Aorta (tissue), 5 donors: ENCODE results near the gene TFPI. TPM values are rescaled to one million over a fixed set of nuclear protein-coding genes. Genes with fewer than 3 reads are reported as not detected.
"Not testable (repeated sequence)": the region's sequence is repeated elsewhere in the genome, so short reads cannot be mapped to it uniquely, and the experiment has no call there.

ENCODE experiments used
- ATAC-seq: fragments of 200-7000 bp; cut with Tn5 transposase; one replicate; pipeline ENCODE4 v1.9.1; 2022; ENCODE audit warnings: moderate library complexity; ENCODE audit not compliant: low FRiP score
- DNase-seq, 2 donors: peaks; one replicate each; pipeline ENCODE4 v3.0.0-alpha.2; 2020
- H3K27ac ChIP-seq, 2 donors: one replicate each; pipeline ENCODE4 v1.5.1; 2013; ENCODE audit warnings: low read length in 2 of 2, mild to moderate bottlenecking in 2 of 2, moderate library complexity in 2 of 2, control low read depth in 1 of 2, inconsistent platforms in 1 of 2, low read depth in 1 of 2
- H3K27me3 ChIP-seq, 2 donors: one replicate each; pipeline ENCODE4 v1.6.1; 2013; ENCODE audit warnings: control low read depth in 1 of 2, low read length in 1 of 2, mild to moderate bottlenecking in 1 of 2, moderate library complexity in 1 of 2; ENCODE audit not compliant: insufficient read depth in 2 of 2, control insufficient read depth in 1 of 2
- H3K36me3 ChIP-seq, 2 donors: one replicate each; pipeline ENCODE4 v1.6.1; 2013; ENCODE audit warnings: control low read depth in 1 of 2, low read length in 1 of 2, mild to moderate bottlenecking in 1 of 2; ENCODE audit not compliant: insufficient read depth in 2 of 2, control insufficient read depth in 1 of 2
- H3K4me1 ChIP-seq, 2 donors: one replicate each; pipeline ENCODE4 v1.6.1; 2013; ENCODE audit warnings: low read length in 2 of 2, control low read depth in 1 of 2, mild to moderate bottlenecking in 1 of 2, moderate library complexity in 1 of 2; ENCODE audit not compliant: insufficient read depth in 2 of 2, control insufficient read depth in 1 of 2
- H3K4me3 ChIP-seq, 2 donors: one replicate each; pipeline ENCODE4 v1.5.1; 2013; ENCODE audit warnings: low read length in 2 of 2, control low read depth in 1 of 2, mild to moderate bottlenecking in 1 of 2
- H3K9me3 ChIP-seq: one replicate; pipeline ENCODE4 v1.6.1; 2013; ENCODE audit warnings: mild to moderate bottlenecking, low read length; ENCODE audit not compliant: control insufficient read depth
- WGBS, 2 donors: extraction: QIAGEN DNeasy Blood & Tissue Kit; methylation state at CpG; one replicate each; pipeline ENCODE4 v1.1.7; 2013; 5-methylcytosine and 5-hydroxymethylcytosine counted together
- intact Hi-C, 2 donors: fragments of 100-400 bp; cut with DNase I; formaldehyde crosslinking; loops; one replicate each; pipeline versions ENCODE4 v1.14.2 to v1.15.0; 2022
- polyA plus RNA-seq, 2 donors: library from polyadenylated mRNA; stranded (reverse); fragments of 200-250 nt; gene quantifications; one replicate each; pipeline ENCODE4 v1.2.3, GENCODE V29; 2013
- total RNA-seq, 2 donors: library from RNA; stranded (reverse); fragmentation: NEBNext Ultra II Directional; extraction: Animal tissue kit (Norgen Biotek cat#: 25700); gene quantifications; one replicate each; pipeline ENCODE4 v1.2.1, GENCODE V29; 2021
- donor health status: healthy with polysubstance abuse.
- donor health status: Bipolar disorder and iron deficiency.
- donor health status: DM: no; HTN: no; CAD: no.
- donor health status: DM: no; HTN: no; CAD: no.
- donor health status: DM: yes; HTN: yes; CAD: no.

The TFPI gene
- total and polyA plus RNA-seq, 4 donors = 20.5 to 135 (median 99.2) TPM

DNA sequence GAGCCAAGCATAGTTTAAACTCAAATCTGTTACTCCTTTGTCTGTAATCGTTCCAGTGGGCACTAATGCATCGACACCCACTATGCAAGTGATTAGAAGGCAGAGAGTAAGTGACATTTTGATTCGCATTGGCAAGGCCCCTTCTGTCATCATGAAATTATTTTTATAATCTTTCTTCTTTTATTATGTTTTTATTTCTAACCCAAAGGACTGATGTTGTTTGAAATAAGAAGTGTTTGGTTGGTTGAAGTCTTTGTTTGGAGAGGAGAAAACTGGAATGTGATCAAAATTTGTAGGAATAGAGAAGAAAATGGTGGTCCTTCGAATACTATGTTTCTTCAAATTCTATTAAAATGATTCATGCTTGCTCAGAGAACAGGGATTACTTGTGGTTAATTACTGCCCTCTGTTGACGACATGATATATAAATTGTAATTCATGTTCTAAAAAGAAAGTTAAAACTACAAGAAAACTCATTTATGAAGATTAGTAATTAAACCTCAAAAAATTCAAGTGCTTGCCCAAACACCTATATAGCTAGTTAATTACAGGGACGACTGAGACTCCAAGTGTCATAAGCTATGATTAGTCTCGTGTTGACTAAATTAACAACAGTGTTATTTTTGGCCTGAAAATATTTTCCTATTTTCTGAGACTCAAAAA lies 26.4 kb upstream of the TFPI start:
- no peak for DNase-seq
- H3K36me3 ChIP-seq = no peaks in the 10 kb centered on the region
- H3K9me3 ChIP-seq = no peaks in the 10 kb centered on the region
- WGBS, 2 donors = 19 to 20% methylated on average over 7 of the region's 7 CpGs
- H3K27me3 ChIP-seq = no peaks in the 10 kb centered on the region
- H3K4me3 ChIP-seq = peak overlapping the region; percentile 31 to 90
- intact Hi-C loops = loop anchor here (1.0 to 10.0 kb wide), 4 partner anchors 79 to 932 kb away; partner anchors contain the start of gene GULP1 (in 1 of the 2)
- H3K4me1 ChIP-seq = peaks cover 0 to 2% of the 10 kb centered on the region in 2 donors
- H3K27ac ChIP-seq = no peak overlapping the region
- ATAC-seq = peak; percentile 89

DNA sequence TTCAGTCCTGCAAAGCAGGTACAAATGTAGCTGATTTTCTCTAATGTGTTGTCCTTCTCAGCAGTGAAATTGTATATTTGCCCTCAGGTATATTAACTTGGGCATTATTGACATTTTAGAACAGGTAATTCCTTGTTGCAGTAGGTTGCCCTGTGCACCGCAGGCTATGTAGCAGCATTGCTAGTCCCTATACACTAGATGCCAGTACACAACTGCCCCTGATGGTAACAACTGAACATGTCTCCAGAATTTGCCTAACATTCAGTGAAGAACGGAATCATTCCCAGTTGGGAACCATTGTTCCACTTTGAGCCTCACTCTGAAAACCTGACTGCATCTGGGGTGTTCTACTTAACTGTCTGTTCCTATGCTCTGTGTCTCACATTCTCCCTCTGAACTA lies 23.1 kb upstream of the TFPI start:
- Histone ChIP-seq H3K4me3 (no peak overlapping the region), H3K36me3 (no peaks in the 10 kb centered on the region), H3K27ac (no peak overlapping the region), H3K9me3 (no peaks in the 10 kb centered on the region), H3K4me1 (peaks cover 0 to 2% of the 10 kb centered on the region in 2 donors), H3K27me3 (no peaks in the 10 kb centered on the region)
- no peak for ATAC-seq
- intact Hi-C loops = no loop called here
- WGBS, 2 donors = 95% methylated on average over 2 of the region's 2 CpGs
- DNase-seq = no peak

DNA sequence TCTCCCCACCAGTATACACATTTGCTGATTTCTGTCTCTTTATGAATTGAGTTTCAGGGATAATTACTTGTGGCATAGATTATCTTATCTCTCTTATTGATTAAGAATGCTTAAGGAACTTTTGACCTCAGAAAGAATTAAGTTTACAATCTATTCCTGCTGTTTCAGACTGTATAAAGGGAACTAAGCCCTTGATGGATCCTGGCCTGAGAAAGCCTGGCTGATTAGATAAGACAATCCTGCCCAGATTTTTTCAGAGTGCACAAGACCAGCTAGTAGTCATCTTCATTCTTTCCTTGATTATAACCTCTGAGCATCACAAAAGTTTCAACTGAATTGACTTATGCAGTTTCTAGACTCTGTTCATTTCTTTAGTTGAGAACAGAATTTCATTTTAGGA lies 22.7 kb upstream of the TFPI start:
- Histone ChIP-seq H3K9me3 (no peaks in the 10 kb centered on the region), H3K36me3 (no peaks in the 10 kb centered on the region), H3K27me3 (no peaks in the 10 kb centered on the region), H3K4me3 (no peak overlapping the region), H3K27ac (no peak overlapping the region), H3K4me1 (peaks cover 0 to 2% of the 10 kb centered on the region in 2 donors)
- ATAC-seq (no peak), DNase-seq (no peak)
- intact Hi-C loops = no loop called here

DNA sequence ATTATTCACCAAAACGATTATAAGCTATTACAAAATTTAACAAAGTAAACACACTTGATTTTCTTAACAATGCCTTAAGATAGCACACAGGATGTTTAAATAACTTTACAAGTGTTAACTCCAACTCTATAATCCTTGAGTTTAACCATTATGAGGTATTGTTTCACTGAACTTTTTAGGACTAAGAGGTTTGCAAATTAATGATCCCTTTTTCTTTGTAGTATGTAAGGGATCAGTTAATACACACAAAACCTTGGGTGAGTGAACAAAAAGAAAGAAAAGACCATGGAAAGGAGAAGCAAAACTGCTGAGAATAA lies 21.5 kb upstream of the TFPI start:
- ATAC-seq (no peak), DNase-seq (no peak)
- no peaks in the 10 kb centered on the region for H3K9me3 ChIP-seq
- no peaks in the 10 kb centered on the region for H3K27me3 ChIP-seq
- no peak overlapping the region for H3K4me3 ChIP-seq
- H3K36me3 ChIP-seq = no peaks in the 10 kb centered on the region
- no peak overlapping the region for H3K27ac ChIP-seq
- 2 to 5% methylated on average over 1 of the region's 1 CpG for WGBS, 2 donors
- intact Hi-C loops = no loop called here
- H3K4me1 ChIP-seq = peaks cover 0 to 2% of the 10 kb centered on the region in 2 donors

DNA sequence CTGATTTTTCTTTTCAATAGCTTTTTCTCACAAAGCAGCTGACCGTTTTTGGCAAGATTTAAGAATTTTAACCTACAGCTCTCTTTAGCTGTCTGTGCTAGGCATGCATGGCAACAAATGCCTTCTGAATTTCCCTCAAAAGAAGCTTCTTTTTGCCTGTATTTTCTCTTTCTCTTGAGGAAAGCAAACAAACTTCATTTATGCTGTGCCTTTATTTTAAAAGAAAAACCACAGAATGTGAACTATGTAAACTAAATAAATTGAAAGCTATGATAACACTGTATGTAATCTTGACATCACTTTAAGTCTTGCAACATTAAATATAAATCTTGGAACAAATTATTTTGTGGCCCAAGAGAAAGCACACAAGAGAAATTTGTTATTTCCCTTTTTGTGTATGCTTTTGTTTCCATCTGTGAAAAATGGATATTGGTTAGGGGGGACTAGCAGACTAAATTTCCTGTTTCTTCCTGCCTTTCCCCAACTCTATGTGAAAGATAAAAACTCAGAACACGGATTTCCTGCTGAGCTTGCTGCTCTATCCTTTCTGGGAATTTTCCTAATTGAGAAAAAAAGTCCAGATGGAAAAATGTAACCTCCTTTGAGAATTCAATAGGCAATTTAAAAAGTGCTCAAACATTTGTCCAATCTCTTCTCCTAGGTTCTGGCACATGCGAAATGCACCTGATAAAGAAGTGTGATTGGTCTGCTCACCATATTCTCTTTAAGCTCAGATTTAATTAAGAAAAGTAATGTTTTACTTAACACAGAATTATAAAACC lies 20.9 kb upstream of the TFPI start:
- no peak for DNase-seq
- no peaks in the 10 kb centered on the region for H3K36me3 ChIP-seq
- no peak for ATAC-seq
- 34 to 35% methylated on average over 3 of the region's 3 CpGs for WGBS, 2 donors
- no peaks in the 10 kb centered on the region for H3K27me3 ChIP-seq
- intact Hi-C loops = no loop called here
- H3K4me1 ChIP-seq = peaks cover 0 to 2% of the 10 kb centered on the region in 2 donors
- no peak overlapping the region for H3K27ac ChIP-seq
- H3K9me3 ChIP-seq = no peaks in the 10 kb centered on the region
- no peak overlapping the region for H3K4me3 ChIP-seq

DNA sequence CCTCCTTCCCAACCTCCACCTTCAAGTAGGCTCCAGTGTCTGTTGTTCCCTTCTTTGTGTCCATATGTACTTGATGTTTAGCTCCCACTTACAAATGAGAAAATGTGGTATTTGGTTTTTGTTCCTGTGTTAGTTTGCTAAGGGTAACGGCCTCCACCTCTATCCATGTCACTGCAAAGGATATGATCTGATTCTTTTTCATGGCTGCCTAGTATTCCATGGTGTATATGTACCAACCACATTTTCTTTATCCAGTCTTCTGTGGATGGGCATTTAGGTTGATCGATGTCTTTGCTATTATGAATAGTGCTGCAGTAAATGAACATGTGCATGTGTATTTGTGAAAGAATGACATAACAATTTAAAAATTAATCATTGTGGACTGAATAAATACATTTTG lies 19.5 kb upstream of the TFPI start:
- intact Hi-C loops = no loop called here
- 93 to 97% methylated on average over 2 of the region's 2 CpGs for WGBS, 2 donors
- Histone ChIP-seq H3K36me3 (no peaks in the 10 kb centered on the region), H3K9me3 (no peaks in the 10 kb centered on the region), H3K27me3 (no peaks in the 10 kb centered on the region), H3K4me3 (no peak overlapping the region), H3K27ac (no peak overlapping the region), H3K4me1 (peaks cover 0 to 2% of the 10 kb centered on the region in 2 donors)
- ATAC-seq = no peak
- DNase-seq = no peak

DNA sequence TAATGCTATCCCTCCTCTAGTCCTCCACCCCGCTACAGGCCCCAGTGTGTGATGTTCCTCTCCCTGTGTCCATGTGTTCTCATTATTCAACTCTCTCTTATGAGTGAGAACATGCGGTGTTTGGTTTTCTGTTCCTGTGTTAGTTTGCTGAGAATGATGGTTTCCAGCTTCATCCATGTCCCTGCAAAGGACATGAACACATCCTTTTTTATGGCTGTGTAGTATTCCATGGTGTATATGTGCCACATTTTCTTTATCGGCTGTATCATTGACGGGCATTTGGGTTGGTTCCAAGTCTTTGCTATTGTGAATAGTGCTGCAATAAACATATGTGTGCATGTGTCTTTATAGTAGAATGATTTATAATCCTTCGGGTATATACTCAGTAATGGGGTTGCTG lies 17.8 kb upstream of the TFPI start:
- H3K4me3 ChIP-seq, H3K27ac ChIP-seq, intact Hi-C loops, H3K9me3 ChIP-seq, H3K4me1 ChIP-seq, DNase-seq, ATAC-seq, H3K27me3 ChIP-seq, H3K36me3 ChIP-seq: not testable (repeated sequence)
- WGBS, 2 donors = 95 to 97% methylated on average over 5 of the region's 5 CpGs

DNA sequence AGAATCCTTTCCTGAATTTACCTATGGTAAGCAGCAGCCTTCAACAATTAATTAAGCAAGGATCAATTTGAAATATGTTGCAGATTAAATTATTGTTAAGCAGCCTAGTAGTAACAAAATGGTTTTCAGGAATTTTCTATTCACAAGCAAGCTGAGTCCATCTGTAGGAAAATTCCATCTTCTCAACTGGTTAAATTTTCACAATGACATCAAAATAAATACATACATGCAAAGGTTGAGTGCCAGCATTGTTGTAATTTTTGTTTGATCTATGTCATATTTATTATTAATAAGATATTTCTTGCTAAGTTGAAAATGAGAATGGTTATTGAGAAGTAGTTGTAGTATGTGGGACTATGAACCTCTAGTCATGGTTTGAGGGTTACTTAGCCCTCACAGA lies 15.3 kb upstream of the TFPI start:
- Histone ChIP-seq H3K27me3 (no peaks in the 10 kb centered on the region), H3K36me3 (no peaks in the 10 kb centered on the region), H3K27ac (no peak overlapping the region), H3K9me3 (no peaks in the 10 kb centered on the region), H3K4me1 (no peaks in the 10 kb centered on the region), H3K4me3 (no peak overlapping the region)
- intact Hi-C loops = no loop called here
- DNase-seq (no peak), ATAC-seq (no peak)

DNA sequence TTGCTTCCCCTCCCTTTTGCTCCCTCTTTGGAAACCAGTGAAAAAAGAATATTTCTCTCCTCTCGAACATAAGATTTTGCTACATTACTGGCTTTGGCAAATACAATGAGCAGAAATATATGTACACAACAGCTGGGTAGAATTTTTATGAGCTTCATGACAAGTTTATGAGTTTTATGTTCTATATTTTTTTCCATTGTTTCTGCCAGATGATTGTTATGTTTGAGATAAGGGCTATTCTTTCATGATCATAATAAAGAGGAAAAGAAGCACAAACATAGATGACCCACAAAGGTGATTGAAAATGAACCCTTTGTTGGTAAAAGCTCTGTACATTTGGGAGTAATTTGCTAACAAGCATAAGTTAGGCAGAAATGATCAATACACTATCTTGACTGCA lies 14.8 kb upstream of the TFPI start:
- H3K27ac ChIP-seq = no peak overlapping the region
- 73 to 84% methylated on average over 1 of the region's 1 CpG for WGBS, 2 donors
- H3K27me3 ChIP-seq = no peaks in the 10 kb centered on the region
- ATAC-seq (no peak), DNase-seq (no peak)
- no peaks in the 10 kb centered on the region for H3K36me3 ChIP-seq
- H3K4me1 ChIP-seq = no peaks in the 10 kb centered on the region
- intact Hi-C loops = no loop called here
- no peaks in the 10 kb centered on the region for H3K9me3 ChIP-seq
- no peak overlapping the region for H3K4me3 ChIP-seq
